Stimulated activated CD8-positive, alpha-beta memory T cell treated with anti-CD3 and anti-CD28 coated beads, Interleukin-12 subunit alpha, Interleukin-12 subunit beta, amount 100 ng/mL, for 24 hours (primary cell): Measurements from ENCODE around the gene KRTAP5-7.
"Not testable (repeated sequence)": the region's sequence is repeated elsewhere in the genome, so short reads cannot be mapped to it uniquely, and the experiment has no call there.

Experiments
- DNase-seq: peaks from one replicate; pipeline ENCODE4 v3.0.0-alpha.2; 2020; ENCODE audit errors: extremely low read depth

KRTAP5-7 gene

DNA sequence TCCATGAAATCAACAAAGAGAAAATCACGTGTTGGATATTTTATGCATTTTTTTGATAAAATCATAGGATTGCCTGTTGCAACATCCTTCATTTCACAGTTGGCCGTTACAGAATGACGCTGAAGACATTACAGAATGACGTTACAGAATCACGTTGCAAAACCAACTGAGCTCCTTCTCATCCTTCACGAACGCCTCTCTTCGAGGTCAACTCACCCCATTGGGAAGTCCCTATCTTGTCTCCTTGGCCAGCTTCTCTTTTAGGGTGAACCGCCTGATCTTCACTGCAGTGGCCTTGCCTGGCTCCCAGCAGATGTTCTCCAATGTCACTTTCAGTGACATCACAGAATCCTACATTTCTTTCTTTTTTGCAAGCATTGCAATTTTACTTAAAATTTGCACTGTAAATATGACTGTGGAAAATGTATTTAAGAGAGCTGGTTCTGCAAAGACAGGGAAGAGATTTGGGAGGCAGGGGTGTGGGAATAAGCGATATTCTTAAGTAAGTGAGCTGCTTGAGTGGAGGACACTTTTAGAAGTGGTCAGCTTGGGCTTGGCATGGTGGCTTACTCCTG lies 5.1 kb downstream of the KRTAP5-7 start:
- no peak for DNase-seq

DNA sequence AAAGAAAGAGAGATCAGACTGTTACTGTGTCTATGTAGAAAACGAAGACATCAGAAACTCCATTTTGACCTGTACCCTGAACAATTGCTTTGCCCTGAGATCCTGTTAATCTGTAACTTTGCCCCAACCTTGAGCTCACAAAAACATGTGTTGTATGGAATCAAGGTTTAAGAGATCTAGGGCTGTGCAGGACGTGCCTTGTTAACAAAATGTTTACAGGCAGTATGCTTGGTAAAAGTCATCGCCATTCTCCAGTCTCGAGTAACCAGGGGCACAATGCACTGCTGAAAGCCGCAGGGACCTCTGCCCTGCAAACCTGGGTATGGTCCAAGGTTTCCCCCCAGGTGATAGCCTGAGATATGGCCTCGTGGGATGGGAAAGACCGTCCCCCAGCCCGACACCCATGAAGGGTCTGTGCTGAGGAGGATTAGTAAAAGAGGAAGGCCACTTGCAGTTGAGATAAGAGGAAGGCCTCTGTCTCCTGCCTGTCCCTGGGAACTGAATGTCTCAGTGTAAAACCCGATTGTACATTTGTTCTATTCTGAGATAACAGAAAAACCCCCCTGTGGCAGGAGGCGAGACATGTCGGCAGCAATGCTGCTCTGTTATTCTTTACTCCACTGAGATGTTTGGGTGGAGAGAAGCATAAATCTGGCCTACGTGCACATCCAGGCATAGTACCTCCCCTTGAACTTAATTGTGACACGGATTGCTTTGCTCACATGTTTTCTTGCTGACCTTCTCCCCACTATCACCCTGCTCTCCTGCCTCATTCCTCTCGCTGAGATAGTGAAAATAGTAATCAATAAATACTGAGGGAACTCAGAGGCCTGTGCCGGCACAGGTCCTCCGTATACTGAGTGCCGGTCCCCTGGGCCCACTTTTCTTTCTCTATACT lies 7.9 kb downstream of the KRTAP5-7 start:
- not testable (repeated sequence) for DNase-seq

- DNase-seq, result no peak
These were observed 8.8 kb downstream of the KRTAP5-7 start for GRCh38 chr11:71535825-71536224.

DNA sequence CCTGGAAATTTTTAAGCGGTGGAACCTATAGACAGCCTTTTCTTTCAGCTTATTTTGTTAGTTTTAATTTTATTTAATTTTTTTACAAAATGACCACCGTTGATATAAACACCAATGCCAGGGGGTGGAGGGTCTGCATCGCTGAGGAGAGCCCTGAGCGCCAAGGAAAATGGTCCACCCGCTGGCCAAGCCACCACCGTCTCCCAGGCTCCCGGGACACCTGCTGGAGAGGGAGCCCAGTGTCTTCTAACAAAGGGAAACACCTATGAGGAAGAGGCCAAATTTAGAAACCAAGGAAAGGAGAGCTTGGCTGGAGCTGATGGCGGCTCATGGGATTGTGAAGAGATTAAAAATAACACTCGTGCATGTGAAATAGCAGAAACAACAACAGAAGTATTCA lies 10.5 kb downstream of the KRTAP5-7 start:
- no peak for DNase-seq

DNA sequence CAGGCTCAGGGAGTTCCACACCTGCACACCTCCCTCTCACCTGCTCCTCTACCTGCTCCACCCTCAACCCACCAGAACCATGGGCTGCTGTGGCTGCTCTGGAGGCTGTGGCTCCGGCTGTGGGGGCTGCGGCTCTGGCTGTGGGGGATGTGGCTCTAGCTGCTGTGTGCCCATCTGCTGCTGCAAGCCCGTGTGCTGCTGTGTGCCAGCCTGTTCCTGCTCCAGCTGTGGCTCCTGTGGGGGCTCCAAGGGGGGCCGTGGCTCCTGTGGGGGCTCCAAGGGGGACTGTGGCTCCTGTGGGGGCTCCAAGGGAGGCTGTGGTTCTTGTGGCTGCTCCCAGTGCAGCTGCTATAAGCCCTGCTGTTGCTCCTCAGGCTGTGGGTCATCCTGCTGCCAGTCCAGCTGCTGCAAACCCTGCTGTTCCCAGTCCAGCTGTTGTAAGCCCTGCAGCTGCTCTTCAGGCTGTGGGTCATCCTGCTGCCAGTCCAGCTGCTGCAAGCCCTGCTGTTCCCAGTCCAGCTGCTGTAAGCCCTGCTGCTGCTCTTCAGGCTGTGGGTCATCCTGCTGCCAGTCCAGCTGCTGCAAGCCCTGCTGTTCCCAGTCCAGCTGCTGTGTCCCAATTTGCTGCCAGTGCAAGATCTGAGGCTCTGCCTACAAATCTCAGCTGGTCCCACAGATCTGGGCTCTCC lies 11.1 kb downstream of the KRTAP5-7 start, which contains the start of gene KRTAP5-8:
TSS of gene KRTAP5-8 (plus strand) at position 49 of the 689 bp plus-strand sequence. CDS start at position 80, 31 bp downstream.
- DNase-seq, result not testable (repeated sequence)

DNA sequence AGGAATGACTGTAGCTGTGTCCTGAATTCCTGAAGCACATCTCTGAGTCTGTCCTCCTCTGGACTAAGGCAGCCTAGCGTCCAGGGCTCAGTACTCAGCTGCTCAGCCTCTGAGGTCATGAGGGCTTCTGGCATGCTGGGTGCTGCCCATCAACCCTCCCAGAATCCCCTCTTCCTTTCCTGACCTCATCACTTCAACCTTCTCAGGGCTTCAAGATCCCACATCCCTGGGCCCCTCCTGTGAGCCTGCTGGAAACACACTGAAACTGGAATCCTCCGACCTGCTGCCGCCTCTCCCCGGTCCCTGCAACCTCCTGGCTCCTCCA lies 11.6 kb downstream of the KRTAP5-7 start:
- DNase-seq, result no peak

GRCh38 chr11:71539017-71539416 lies 11.9 kb downstream of the KRTAP5-7 start:
- DNase-seq, result no peak

- not testable (repeated sequence) for DNase-seq
These were observed 12.9 kb downstream of the KRTAP5-7 start for GRCh38 chr11:71539971-71540370.

DNA sequence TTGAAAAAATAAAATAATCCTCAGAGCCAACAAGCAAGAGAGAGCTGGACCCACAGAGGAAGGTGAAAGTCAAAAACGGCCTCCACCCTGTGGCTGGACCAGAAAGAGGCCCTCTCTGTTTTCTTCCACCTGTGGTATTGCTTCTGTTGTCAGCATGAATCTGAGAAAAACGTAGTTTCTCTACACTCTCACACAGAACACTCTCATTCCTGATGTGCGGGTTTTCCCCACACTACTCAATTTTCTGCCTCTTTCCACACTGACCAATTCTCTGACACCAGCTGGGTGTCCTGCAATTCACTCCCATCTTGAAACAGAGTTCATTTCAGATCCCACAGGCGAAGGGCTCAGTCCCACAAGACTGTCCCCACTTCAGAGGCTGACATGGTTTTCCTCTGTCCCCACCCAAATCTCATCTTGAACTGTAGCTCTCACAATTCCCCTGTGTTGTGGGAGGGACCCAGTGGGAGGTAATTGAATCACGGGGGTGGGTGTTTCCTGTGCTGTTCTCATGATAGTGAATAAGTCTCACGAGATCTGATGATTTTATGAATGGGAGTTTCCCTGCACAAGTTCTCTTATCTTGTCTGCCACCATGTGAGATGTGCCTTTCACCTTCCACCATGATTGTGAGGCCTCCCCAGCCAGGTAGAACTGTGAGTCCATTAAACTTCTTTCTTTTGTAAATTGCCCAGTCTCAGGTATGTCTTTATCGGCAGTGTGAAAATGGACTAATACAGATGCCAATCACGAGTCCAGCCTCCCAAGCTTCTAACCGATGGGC lies 13.6 kb downstream of the KRTAP5-7 start:
- not testable (repeated sequence) for DNase-seq

DNA sequence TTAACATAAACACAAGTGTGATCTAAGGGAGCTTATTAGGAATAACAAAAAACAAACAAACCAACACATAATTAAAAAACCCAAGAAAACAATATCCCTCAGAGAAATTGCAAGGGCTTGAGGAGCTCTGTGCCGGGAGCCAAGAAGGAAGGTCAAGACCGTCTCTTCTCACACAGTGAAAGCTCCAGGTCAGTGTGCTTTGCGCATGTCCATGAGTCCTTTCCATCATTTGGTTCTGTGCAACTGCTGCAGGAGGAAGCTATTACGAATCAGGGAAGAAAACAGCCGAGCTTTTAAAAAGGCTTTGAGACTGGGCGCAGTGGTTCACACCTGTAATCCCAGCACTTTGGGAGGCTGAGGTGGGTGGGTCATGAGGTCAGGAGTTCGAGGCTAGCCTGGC lies 15.3 kb downstream of the KRTAP5-7 start:
- no peak for DNase-seq

- DNase-seq, result no peak
These were observed 16.1 kb downstream of the KRTAP5-7 start for GRCh38 chr11:71542879-71543777.

DNA sequence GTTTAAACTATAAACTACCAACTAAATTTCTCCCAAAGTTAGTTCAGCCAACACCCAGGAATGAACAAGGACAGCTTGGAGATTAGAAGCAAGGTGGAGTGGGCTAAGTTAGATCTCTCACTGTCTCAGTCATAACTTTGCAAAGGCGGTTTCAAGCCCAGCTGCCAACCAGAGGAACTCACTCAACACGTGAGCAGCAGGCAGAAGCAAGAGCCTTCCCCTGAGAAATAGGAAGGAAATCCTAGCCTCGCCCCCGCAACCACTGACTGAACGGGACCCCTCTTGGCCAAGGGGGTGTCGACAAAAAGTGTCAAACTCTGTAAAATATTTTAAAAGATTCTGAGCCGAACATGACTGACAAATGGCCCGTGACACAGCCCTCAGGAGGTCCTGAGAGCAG lies 16.8 kb downstream of the KRTAP5-7 start:
- DNase-seq, result no peak

DNA sequence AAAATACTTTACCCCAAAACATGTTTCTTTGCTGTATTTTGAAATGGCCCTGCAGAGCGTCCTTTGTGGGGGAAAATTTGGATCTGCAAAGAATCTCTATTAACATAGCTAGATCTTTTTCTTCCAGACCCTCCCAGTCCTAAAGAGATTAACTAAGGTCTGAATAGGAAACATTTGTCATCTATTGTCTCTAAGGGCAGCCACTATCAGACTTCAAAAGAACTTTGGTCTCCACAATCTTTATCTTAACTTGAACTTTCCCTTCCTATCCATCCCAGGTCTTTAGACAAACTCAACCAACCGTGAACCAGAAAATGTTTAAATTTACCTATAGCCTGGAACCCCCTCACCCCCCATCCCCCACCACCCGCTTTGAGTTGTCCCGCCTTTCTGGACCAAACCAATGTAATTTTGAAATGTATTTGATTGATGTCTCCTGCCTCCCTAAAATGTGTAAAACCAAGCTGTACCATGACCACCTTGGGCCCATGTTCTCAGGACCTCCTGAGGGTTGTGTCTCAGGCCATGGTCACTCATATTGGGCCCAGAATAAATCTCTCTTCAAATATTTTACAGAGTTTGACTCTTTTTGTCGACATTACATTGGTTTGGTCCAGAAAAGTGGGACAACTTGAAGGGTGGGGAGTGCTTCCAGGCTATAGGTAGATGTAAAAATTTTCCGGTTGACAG lies 17.6 kb downstream of the KRTAP5-7 start:
- DNase-seq, result no peak

DNA sequence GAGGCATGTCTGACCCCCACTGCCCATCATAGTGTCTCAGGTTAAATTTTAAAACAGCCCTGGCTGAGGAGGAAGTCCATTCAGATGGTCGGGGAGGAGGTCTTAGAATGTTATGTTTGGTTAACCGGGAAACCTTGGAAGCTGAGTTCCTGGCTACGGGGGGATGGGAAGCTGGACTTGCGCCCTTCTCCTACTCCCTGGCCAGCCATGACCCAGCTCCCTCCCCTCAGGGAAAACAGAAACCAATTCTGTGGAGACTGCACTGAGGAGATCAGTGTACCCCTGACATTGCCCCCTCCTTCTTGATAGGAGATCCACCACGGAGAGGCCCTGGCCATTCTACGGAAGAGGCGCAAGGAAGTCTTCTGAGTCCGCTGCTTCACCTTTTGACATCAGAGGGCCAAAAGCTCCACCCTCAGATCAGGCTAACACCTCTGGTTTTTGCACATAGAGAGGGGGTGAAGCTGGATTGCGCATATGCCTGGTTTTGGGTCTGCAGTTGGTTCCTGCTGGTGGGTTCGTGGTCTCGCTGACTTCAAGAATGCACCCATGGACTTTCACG lies 18.4 kb downstream of the KRTAP5-7 start:
- DNase-seq, result no peak

DNA sequence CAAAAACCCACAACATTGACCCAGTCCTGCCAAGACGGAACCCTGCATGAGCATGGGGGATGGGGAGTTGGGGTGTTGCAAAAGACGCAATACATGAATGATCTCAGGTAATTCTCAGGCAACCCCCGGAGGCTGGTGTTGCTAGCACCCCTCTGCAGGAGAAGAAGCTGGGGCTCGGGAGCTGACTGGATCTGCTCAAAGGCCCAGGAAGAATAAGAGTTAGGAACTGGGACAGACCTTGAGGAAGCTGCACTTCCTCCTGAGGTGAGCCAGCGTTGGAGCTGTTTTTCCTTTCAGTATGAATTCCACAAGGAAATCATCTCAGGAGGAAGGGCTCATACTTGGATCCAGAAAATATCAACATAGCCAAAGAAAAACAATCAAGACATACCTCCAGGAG lies 21.1 kb downstream of the KRTAP5-7 start, which contains the start of gene KRTAP5-9:
TSS of gene KRTAP5-9 (plus strand) at position 301 of the 400 bp plus-strand sequence. CDS start 238 bp downstream, outside the sequence.
- no peak for DNase-seq

- no peak for DNase-seq
These were observed 21.7 kb downstream of the KRTAP5-7 start for GRCh38 chr11:71548716-71549151.

DNA sequence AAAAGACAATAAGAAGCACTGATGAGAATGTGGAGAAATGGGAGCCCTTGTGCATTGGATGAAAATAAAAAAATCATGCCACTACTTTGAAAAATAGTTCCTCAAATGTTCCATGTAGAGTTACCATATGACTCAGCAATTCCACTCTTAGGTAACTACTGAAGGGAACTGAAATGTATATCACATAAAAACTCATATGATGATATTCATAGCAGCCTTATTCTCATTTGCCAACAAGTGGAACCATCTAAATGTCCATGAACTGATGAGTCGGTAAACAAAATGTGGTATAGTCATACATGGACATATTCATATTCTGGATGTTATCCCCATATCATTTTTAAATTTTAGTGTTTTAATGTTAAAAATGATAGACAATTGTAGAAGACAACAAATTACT lies 24.6 kb downstream of the KRTAP5-7 start:
- no peak for DNase-seq

DNA sequence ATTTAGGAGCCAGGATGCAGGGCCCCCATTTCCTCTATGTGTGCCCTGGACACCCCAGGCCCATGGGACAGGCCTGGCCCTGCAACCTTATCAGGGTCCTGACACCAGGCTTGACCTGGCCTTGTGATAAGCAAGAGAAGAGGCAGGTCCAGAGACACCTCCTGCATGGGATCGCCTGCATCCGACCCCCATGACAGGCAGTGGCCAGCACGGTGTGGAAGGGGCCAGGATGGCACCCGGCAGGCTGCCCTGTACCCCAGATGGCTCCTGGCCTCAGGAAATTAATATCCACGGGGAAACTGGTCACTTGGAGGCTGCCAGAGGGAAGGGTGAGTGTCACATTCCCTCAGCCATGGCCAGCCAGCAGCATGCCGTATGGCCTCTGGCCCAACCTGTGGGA lies 27.9 kb downstream of the KRTAP5-7 start:
- DNase-seq, result no peak

- DNase-seq, result no peak
These were observed 28.4 kb downstream of the KRTAP5-7 start for GRCh38 chr11:71555508-71555907.

- no peak for DNase-seq
These were observed 29.0 kb downstream of the KRTAP5-7 start for GRCh38 chr11:71556018-71556417.
